ENCODE results near the gene NPHP3. TPM values are rescaled to one million over a fixed set of nuclear protein-coding genes. Genes with fewer than 3 reads are reported as not detected.
A peak's percentile ranks its signal among the peaks of the same experiment; 100 is the strongest.

The NPHP3 gene
- total and polyA plus RNA-seq, 2 experiments from 2014 or later = 11.6 to 27.2 TPM

GRCh38 chr3:132637590-132637989 is 84.6 kb downstream of the NPHP3 start:
- Histone ChIP-seq H2AFZ (peak overlapping the region; percentile 15; the same call in 1 of the 2 replicates), H3K9me3 (ENCODE audit: low read depth) (no peaks in the 10 kb centered on the region), H3F3A (ENCODE audit: insufficient read depth) (peaks cover 5% of the 10 kb centered on the region), H3K27ac (peak overlapping the region; percentile 41), H3K36me3 (ENCODE audit: low read depth) (peaks cover 8% of the 10 kb centered on the region; the same call in 1 of the 2 replicates), H3K79me2 (ENCODE audit: insufficient read depth) (no peaks in the 10 kb centered on the region), H4K20me1 (ENCODE audit: insufficient read depth) (no peaks in the 10 kb centered on the region), H3K4me3 (peak overlapping the region; percentile 21; the same call in 1 of the 2 replicates), H3K27me3 (replicated peaks; ENCODE audit: insufficient read depth) (no peaks in the 10 kb centered on the region), H3K9ac (peak overlapping the region; percentile 25), H3K4me1 (ENCODE audit: insufficient read depth) (peaks cover 31% of the 10 kb centered on the region), H3K4me2 (ENCODE audit: unreplicated experiment) (peak overlapping the region; percentile 55), H3K9me2 (ENCODE audit: insufficient read depth) (no peaks in the 10 kb centered on the region)
- in situ Hi-C loops (cut with MboI) = no loop called here
- peak; percentile 71 for DNase-seq
- 0% methylated on average over 1 of the region's 1 CpG for WGBS, 2 experiments (ENCODE audit: low coverage in 1 of 2, low lambda C conversion rate in 2 of 2, missing lambda C conversion rate in 2 of 2)
- TF ChIP-seq EZH2 (IDR thresholded peaks at IDR 0.05; ENCODE audit: insufficient read depth, poor library complexity, severe bottlenecking) (no peak), EZH2phosphoT487 (IDR thresholded peaks at IDR 0.05; ENCODE audit: insufficient read depth, low read depth) (no peak)

- H3K9ac ChIP-seq = no peak overlapping the region
- peaks cover 33% of the 10 kb centered on the region for H3K4me1 ChIP-seq (ENCODE audit: insufficient read depth)
- no peaks in the 10 kb centered on the region for H3K79me2 ChIP-seq (ENCODE audit: insufficient read depth)
- H3F3A ChIP-seq (ENCODE audit: insufficient read depth) = peaks cover 12% of the 10 kb centered on the region
- no peaks in the 10 kb centered on the region for H3K9me2 ChIP-seq (ENCODE audit: insufficient read depth)
- H3K4me2 ChIP-seq (ENCODE audit: unreplicated experiment) = no peak overlapping the region
- H3K4me3 ChIP-seq = no peak overlapping the region
- in situ Hi-C loops (cut with MboI) = no loop called here
- peaks cover 8% of the 10 kb centered on the region; the same call in 1 of the 2 replicates for H3K36me3 ChIP-seq (ENCODE audit: low read depth)
- H4K20me1 ChIP-seq (ENCODE audit: insufficient read depth) = no peaks in the 10 kb centered on the region
- H3K27ac ChIP-seq = no peak overlapping the region
- H3K27me3 ChIP-seq (replicated peaks; ENCODE audit: insufficient read depth) = no peaks in the 10 kb centered on the region
- TF ChIP-seq EZH2phosphoT487 (IDR thresholded peaks at IDR 0.05; ENCODE audit: insufficient read depth, low read depth) = no peak
- no peak for TF ChIP-seq EZH2 (IDR thresholded peaks at IDR 0.05; ENCODE audit: insufficient read depth, poor library complexity, severe bottlenecking)
- no peak overlapping the region for H2AFZ ChIP-seq
- H3K9me3 ChIP-seq (ENCODE audit: low read depth) = no peaks in the 10 kb centered on the region
- no peak for DNase-seq
These were observed 87.2 kb downstream of the NPHP3 start for GRCh38 chr3:132635052-132635451.

Other genes with a start within 250 kb of the NPHP3 start
- gene ACKR4, start 125.1 kb downstream of the NPHP3 start, total RNA-seq (2014; rRNA removed; shearing (Covaris generic)) = 25.0 and 25.2 TPM in 2 replicates
- gene ACKR4, start 125.1 kb downstream of the NPHP3 start, polyA plus RNA-seq (2016; fragmentation: Nextera tagmentation; extraction: Ambion mirVana) = 13.4 and 14.8 TPM in 2 replicates
- gene ACAD11, start 62.6 kb downstream of the NPHP3 start, total RNA-seq (2014; rRNA removed; shearing (Covaris generic)) = 17.3 and 17.5 TPM in 2 replicates
- gene ACAD11, start 62.6 kb downstream of the NPHP3 start, polyA plus RNA-seq (2016; fragmentation: Nextera tagmentation; extraction: Ambion mirVana) = 15.6 and 19.3 TPM in 2 replicates
- 46.3 and 61.2 TPM in 2 replicates for gene UBA5, start 62.1 kb downstream of the NPHP3 start, total RNA-seq (2014; rRNA removed; shearing (Covaris generic))
- 48.1 and 58.3 TPM in 2 replicates for gene UBA5, start 62.1 kb downstream of the NPHP3 start, polyA plus RNA-seq (2016; fragmentation: Nextera tagmentation; extraction: Ambion mirVana)